ENCODE data around the gene MRPL23. TPM values are rescaled to one million over a fixed set of nuclear protein-coding genes. Genes with fewer than 3 reads are reported as not detected.

Gene MRPL23
- total and polyA plus RNA-seq, 2 of the 13 experiments (the other 11 are each of a cell fraction or from before 2014, with no cell fraction given): 67.8 to 123 TPM

GRCh38 chr11:1949922-1950321, 2.8 kb downstream of the MRPL23 start:
- H3K27ac ChIP-seq (ENCODE audit: extremely low read length, insufficient read depth, low read length): no peak overlapping the region
- H3K36me3 ChIP-seq (replicated peaks in 1 of 2; ENCODE audit: control insufficient read depth in 1 of 2, insufficient read depth in 2 of 2, low read length in 2 of 2): no peaks in the 10 kb centered on the region
- no peak overlapping the region for H2AFZ ChIP-seq (ENCODE audit: low read length)
- no peaks in the 10 kb centered on the region for H3K27me3 ChIP-seq (ENCODE audit: control insufficient read depth in 1 of 2, insufficient read depth in 2 of 2, low read length in 2 of 2)
- intact Hi-C loops (cut with micrococcal nuclease; ENCODE audit: unreplicated experiment) (no loop called here), in situ Hi-C loops (cut with HindIII; ENCODE audit: extremely low pct_ligation_motif_present, low pct_unique_long_range_greater_than_20kb) (no loop called here)
- ATAC-seq (no peak), FAIRE-seq (no peak), DNase-seq (ENCODE audit: low spot score) (no peak)
- no TSS peak for BruUV-seq (replicated peaks)
- TF ChIP-seq TOPORS (CRISPR knock-in tag; IDR thresholded peaks at IDR 0.05): no peak
- no peak for TF ChIP-seq SNAPC4 (CRISPR knock-in tag; IDR thresholded peaks at IDR 0.05)
- H3K9me3 ChIP-seq (ENCODE audit: low read length): no peaks in the 10 kb centered on the region
- no peak overlapping the region for H3K4me3 ChIP-seq (replicated peaks in 1 of 3; ENCODE audit: insufficient read depth in 1 of 3, low read depth in 2 of 3, low read length in 3 of 3)
- POLR2A ChIA-PET: interaction anchor here (0.8 to 5.6 kb wide), 5 partner anchors 19 to 201 kb away, joined by 3 to 124 read pairs (median 3); no protein-coding TSS in a partner anchor
- CTCF ChIA-PET (ENCODE audit: low intra/inter-chr PET ratio, low total read pairs): interaction anchor here (2.0 to 4.7 kb wide), 2 partner anchors 200 to 202 kb away, joined by 5 to 27 read pairs; no protein-coding TSS in a partner anchor
- H3K9ac ChIP-seq (ENCODE audit: insufficient read depth, low read depth, low read length): no peak overlapping the region
- H3K4me1 ChIP-seq (ENCODE audit: insufficient read depth, low read length): no peaks in the 10 kb centered on the region
- WGBS (ENCODE audit: low lambda C conversion rate): no CpG with 5 or more reads among the region's 15 CpGs
- no peaks in the 10 kb centered on the region for H4K20me1 ChIP-seq (ENCODE audit: insufficient read depth, low read length)
- no peak overlapping the region for H3K4me2 ChIP-seq (ENCODE audit: low read depth, low read length)
- no peaks in the 10 kb centered on the region for H3K79me2 ChIP-seq (ENCODE audit: insufficient read depth, low read length)

All from HepG2 (cell line).